ENCODE measurements around the gene WDR74.

The WDR74 gene

GRCh38 chr11:62794201-62794775, 45.1 kb downstream of the WDR74 start:
- no peak for DNase-seq (ENCODE audit: low spot score)

GRCh38 chr11:62792202-62792575, 47.2 kb downstream of the WDR74 start:
- no peak for DNase-seq (ENCODE audit: low spot score)

DNA sequence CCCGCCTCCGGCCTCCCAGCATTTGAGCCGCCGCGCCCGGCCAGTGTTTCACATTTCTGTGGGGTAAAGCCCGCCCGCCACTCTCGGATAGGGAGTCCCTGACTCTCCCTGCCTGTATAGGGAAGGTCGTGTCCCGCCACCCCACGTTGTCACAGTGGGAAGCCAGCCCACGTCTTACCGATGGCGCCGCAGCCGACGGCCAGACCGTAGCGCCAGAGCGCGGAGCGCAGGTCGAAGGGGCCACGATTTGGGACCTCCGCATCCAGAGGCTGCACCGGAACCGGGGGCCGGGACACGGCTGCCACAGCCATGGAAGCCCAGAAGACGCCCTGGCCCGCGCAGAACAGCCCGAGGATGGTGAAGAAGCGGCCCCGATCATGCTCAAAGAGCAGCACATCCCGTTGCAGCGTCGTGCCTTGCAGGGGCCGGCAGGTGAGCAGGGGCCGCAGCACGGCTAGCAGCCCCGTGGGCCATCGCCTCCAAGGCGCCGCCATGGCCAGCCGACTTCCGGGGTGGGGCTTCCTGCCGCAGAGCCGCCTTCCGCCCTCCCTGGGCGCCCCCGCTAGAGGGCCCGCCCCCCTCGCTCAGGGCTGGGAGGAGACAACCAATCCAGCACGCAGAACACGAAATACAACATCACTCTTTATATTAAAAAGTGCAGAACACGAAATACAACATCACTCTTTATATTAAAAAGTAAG, 47.7 kb downstream of the WDR74 start, which contains the start of gene TMEM223:
TMEM223 (minus strand) TSS at position 506 of the 701 bp plus-strand sequence; CDS start at position 494, 12 bp downstream.
- peak; percentile 93 for DNase-seq (ENCODE audit: low spot score)

DNA sequence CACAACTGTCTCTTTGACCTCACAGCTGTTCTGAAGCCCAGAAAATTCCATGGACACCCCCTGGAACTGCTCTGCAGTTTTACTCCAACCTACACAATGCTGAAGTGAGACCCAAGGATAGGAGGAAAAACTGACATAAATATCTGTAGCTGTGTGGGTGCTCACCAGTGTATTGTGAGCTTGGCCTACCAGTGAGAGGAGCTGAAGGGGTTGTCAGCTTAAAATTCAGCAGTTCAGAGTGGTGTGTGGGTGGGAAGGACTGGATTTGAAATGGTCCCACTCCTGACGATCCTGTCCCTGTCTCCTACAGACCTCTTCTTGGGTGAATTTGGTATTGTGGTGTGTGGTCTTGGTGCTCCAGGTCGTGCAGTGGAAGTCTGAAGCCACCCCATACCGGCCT, 49.8 kb downstream of the WDR74 start:
- DNase-seq (ENCODE audit: low spot score), result no peak

DNA sequence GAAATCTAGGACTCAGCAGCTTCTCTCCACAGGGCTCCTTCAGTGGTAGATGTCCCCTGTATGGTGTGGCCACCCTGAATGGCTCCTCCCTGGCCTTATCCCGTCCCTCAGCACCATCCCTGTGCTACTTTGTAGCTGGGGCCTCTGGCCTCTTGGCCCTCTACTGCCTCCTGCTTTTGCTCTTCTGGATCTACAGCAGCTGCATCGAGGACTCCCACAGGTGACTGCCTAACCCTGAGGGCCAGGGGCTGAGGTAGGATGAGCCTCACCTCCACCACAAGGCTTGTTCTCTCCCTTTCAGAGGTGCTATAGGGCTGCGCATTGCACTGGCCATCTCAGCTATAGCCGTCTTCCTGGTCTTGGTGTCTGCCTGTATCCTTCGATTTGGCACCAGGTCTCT, 50.4 kb downstream of the WDR74 start:
- DNase-seq (ENCODE audit: low spot score), result no peak

DNA sequence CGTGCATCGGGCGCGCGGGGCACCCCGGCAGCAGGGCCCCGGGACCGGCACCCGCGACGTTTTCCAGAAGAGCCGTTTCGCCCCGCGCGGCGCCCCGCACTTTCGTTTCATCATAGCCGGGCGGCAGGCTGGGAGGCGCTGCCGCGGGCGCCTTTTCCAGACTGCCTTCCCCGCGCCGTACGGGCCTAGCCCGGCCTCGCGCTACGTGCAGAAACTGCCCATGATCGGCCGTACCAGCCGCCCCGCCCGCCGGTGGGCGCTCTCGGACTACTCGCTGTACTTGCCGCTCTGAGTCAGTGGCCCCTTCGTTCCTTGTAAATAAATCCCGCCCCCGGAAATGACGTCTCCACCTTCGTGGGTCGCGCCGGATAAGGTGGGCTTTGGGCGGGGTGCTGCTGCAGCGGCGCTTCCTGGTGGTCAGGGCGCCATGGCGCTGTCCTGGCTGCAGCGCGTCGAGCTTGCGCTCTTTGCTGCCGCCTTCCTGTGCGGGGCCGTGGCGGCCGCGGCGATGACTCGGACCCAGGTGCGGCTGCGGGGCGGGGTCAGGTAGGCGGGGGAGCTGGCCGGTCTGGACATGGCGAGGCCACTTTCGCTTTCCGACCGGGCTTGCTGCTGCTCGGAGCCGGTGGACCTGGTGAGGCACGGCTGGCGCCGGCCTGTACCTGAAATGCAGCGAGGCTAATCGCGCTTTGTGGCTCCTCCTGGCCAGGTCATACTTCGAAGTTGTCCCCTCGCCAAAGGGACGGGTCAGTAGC, 52.2 kb downstream of the WDR74 start, which contains the start of gene TMEM179B:
TMEM179B (plus strand) TSS at position 398 of the 755 bp plus-strand sequence; CDS start at position 428, 30 bp downstream.
- peak; percentile 95 for DNase-seq (ENCODE audit: low spot score)

- peak; percentile 91 for DNase-seq (ENCODE audit: low spot score)
Measured at GRCh38 chr11:62786318-62787004, 52.9 kb downstream of the WDR74 start.

Measured in AG08395 (cell line).